ENCODE measurements around the gene PAX5.

PAX5 gene

GRCh38 chr9:36985769-36986467 is 48.1 kb downstream of the PAX5 start:
- DNase-seq = no peak

GRCh38 chr9:36985061-36985768 is 48.9 kb downstream of the PAX5 start:
- DNase-seq = no peak

GRCh38 chr9:36980148-36980974 is 53.7 kb downstream of the PAX5 start:
- no peak for DNase-seq

GRCh38 chr9:36976371-36977030 is 57.6 kb downstream of the PAX5 start:
- DNase-seq = no peak

GRCh38 chr9:36974731-36975130 is 59.3 kb downstream of the PAX5 start:
- no peak for DNase-seq

GRCh38 chr9:36971935-36972488 is 62.1 kb downstream of the PAX5 start:
- no peak for DNase-seq

- DNase-seq = no peak
These were observed 63.8 kb downstream of the PAX5 start for GRCh38 chr9:36970007-36970888.

- DNase-seq = no peak
These were observed 64.8 kb downstream of the PAX5 start for GRCh38 chr9:36969216-36969771.

- no peak for DNase-seq
These were observed 65.4 kb downstream of the PAX5 start for GRCh38 chr9:36968574-36969215.

GRCh38 chr9:36967997-36968396 is 66.1 kb downstream of the PAX5 start:
- DNase-seq = no peak

GRCh38 chr9:36966371-36967097 is 67.5 kb downstream of the PAX5 start:
- no peak for DNase-seq

- no peak for DNase-seq
These were observed 69.3 kb downstream of the PAX5 start for GRCh38 chr9:36964791-36965190.

- DNase-seq = no peak
These were observed 70.7 kb downstream of the PAX5 start for GRCh38 chr9:36963346-36963745.

GRCh38 chr9:36962691-36963090 is 71.4 kb downstream of the PAX5 start:
- DNase-seq = no peak

- DNase-seq = no peak
These were observed 72.3 kb downstream of the PAX5 start for GRCh38 chr9:36961561-36962325.

- no peak for DNase-seq
These were observed 73.0 kb downstream of the PAX5 start for GRCh38 chr9:36961051-36961450.

- DNase-seq = no peak
These were observed 73.5 kb downstream of the PAX5 start for GRCh38 chr9:36960575-36960955.

GRCh38 chr9:36959681-36960574 is 74.1 kb downstream of the PAX5 start:
- no peak for DNase-seq

Data from stimulated activated CD4-positive, alpha-beta T cell treated with anti-CD3 and anti-CD28 coated beads, Interleukin-1b, Interleukin-23, amount 100 ng/mL, for 48 hours (primary cell).